CD4-positive, alpha-beta T cell treated with Interleukin-17A for 1 hour (primary cell): ENCODE measurements around the gene CD300C.
"Not testable (repeated sequence)": the region's sequence is repeated elsewhere in the genome, so short reads cannot be mapped to it uniquely, and the experiment has no call there.

Experiments
- DNase-seq: peaks from one replicate; pipeline ENCODE4 v3.0.0-alpha.2; 2020

Gene CD300C

GRCh38 chr17:74508156-74508555, 37.8 kb downstream of the CD300C start:
- no peak for DNase-seq

GRCh38 chr17:74503949-74504348, 42.0 kb downstream of the CD300C start:
- not testable (repeated sequence) for DNase-seq

- DNase-seq: no peak
These were observed 43.1 kb downstream of the CD300C start for GRCh38 chr17:74502861-74503260.

- DNase-seq: no peak
These were observed 45.9 kb downstream of the CD300C start for GRCh38 chr17:74499992-74500391.

- DNase-seq: no peak
These were observed 48.4 kb downstream of the CD300C start for GRCh38 chr17:74497471-74497870.

- peak; percentile 80 for DNase-seq
These were observed 52.5 kb downstream of the CD300C start for GRCh38 chr17:74493331-74493833.

GRCh38 chr17:74491626-74492025, 54.3 kb downstream of the CD300C start:
- no peak for DNase-seq
